Measurements from ENCODE around the gene ZNF283. TPM values are rescaled to one million over a fixed set of nuclear protein-coding genes. Genes with fewer than 3 reads are reported as not detected.
A peak's percentile ranks its signal among the peaks of the same experiment; 100 is the strongest.
"Not testable (repeated sequence)": the region's sequence is repeated elsewhere in the genome, so short reads cannot be mapped to it uniquely, and the experiment has no call there.

The ZNF283 gene
- polyA plus RNA-seq, 3 donors = 0.80 to 2.5 (median 2.0) TPM

DNA sequence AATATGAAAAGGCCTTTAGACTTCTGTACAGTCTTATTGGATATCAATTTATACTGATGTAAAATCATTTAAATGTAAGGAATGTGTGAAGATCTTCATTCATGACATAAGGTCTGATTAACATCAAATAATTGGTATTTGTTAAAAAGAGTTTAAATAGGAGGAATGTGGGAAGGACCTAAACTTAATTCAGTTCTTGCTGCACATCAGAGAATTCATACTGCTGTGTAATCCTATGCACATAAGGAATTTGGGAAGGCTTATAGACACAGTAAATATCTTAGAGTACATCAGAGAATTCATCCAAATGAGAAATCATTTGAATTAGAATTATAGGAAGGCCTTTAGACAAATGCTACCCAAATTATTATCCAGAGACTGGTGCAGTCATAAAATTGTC, 21.7 kb downstream of the ZNF283 start:
- Histone ChIP-seq H4K20me1 (ENCODE audit: insufficient read depth, low read length) (no peaks in the 10 kb centered on the region), H3K4me2 (replicated peaks; ENCODE audit: extremely low read depth, low read length, poor library complexity, severe bottlenecking) (no peak overlapping the region), H3K4me3 (replicated peaks in 1 of 3; ENCODE audit: low read depth in 2 of 3, low read length in 3 of 3) (peak overlapping the region in 1 of 3 experiments; percentile 47), H3K79me2 (ENCODE audit: insufficient read depth, low read length) (no peaks in the 10 kb centered on the region), H3K36me3 (replicated peaks in 1 of 2; ENCODE audit: control insufficient read depth in 1 of 2, insufficient read depth in 2 of 2, low read length in 2 of 2) (peaks cover 0 to 41% of the 10 kb centered on the region in 2 donors), H2AFZ (ENCODE audit: insufficient read depth, low read depth, low read length, poor library complexity, severe bottlenecking) (no peak overlapping the region), H3K9me3 (replicated peaks in 1 of 2; ENCODE audit: control insufficient read depth in 1 of 2, insufficient read depth in 1 of 2, low read length in 2 of 2) (peaks cover 30 to 97% of the 10 kb centered on the region in 2 donors), H3K9ac (ENCODE audit: insufficient read depth, low read length, poor library complexity, severe bottlenecking) (no peak overlapping the region), H3K27ac (ENCODE audit: low read depth in 1 of 2, low read length in 2 of 2) (no peak overlapping the region), H3K27me3 (ENCODE audit: control insufficient read depth in 2 of 2, insufficient read depth in 2 of 2, low read length in 2 of 2) (no peaks in the 10 kb centered on the region), H3K4me1 (ENCODE audit: control insufficient read depth in 1 of 2, insufficient read depth in 2 of 2, low read length in 2 of 2) (no peaks in the 10 kb centered on the region)
- intact Hi-C loops (cut with micrococcal nuclease) = no loop called here
- Mint-ChIP-seq H3K4me3 (no peak overlapping the region), H3K36me3 (peaks cover 23 to 29% of the 10 kb centered on the region in 2 donors), H3K9me3 (peaks cover 32 to 84% (median 76%) of the 10 kb centered on the region in 7 donors), H3K4me1 (no peaks in the 10 kb centered on the region), H3K27me3 (ENCODE audit: low read depth in 3 of 3) (no peaks in the 10 kb centered on the region), H3K27ac (no peak overlapping the region)
- TF ChIP-seq, protein P1, sequence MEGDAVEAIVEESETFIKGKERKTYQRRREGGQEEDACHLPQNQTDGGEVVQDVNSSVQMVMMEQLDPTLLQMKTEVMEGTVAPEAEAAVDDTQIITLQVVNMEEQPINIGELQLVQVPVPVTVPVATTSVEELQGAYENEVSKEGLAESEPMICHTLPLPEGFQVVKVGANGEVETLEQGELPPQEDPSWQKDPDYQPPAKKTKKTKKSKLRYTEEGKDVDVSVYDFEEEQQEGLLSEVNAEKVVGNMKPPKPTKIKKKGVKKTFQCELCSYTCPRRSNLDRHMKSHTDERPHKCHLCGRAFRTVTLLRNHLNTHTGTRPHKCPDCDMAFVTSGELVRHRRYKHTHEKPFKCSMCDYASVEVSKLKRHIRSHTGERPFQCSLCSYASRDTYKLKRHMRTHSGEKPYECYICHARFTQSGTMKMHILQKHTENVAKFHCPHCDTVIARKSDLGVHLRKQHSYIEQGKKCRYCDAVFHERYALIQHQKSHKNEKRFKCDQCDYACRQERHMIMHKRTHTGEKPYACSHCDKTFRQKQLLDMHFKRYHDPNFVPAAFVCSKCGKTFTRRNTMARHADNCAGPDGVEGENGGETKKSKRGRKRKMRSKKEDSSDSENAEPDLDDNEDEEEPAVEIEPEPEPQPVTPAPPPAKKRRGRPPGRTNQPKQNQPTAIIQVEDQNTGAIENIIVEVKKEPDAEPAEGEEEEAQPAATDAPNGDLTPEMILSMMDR (IDR thresholded peaks at IDR 0.05) = no peak
- DNase-seq = no peak

DNA sequence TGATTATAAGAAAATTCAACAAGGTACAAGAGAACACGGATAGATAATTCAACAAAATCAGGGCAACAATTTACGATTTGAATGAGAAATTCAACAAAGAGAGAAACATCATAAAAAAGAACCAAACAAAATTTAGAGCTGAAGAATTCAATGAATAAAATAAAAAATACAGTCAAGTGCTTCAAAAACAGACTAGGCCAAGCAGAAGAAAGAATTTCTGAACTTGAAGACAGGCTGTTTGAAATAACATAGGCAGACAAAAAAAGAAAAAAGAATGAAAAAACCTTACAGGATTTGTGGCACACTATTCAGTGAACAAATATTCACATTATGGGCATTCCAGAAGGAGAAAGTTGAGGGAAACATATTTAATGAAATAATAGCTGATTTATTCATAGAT, 31.1 kb downstream of the ZNF283 start:
- Histone ChIP-seq H3K36me3 (replicated peaks in 1 of 2; ENCODE audit: control insufficient read depth in 1 of 2, insufficient read depth in 2 of 2, low read length in 2 of 2) (no peaks in the 10 kb centered on the region), H3K9ac (ENCODE audit: insufficient read depth, low read length, poor library complexity, severe bottlenecking) (no peak overlapping the region), H3K27ac (ENCODE audit: low read depth in 1 of 2, low read length in 2 of 2) (no peak overlapping the region), H3K79me2 (ENCODE audit: insufficient read depth, low read length) (no peaks in the 10 kb centered on the region), H3K4me2 (replicated peaks; ENCODE audit: extremely low read depth, low read length, poor library complexity, severe bottlenecking) (no peak overlapping the region), H3K9me3 (replicated peaks in 1 of 2; ENCODE audit: control insufficient read depth in 1 of 2, insufficient read depth in 1 of 2, low read length in 2 of 2) (peaks cover 39 to 95% of the 10 kb centered on the region in 2 donors), H4K20me1 (ENCODE audit: insufficient read depth, low read length) (no peaks in the 10 kb centered on the region), H3K4me1 (ENCODE audit: control insufficient read depth in 1 of 2, insufficient read depth in 2 of 2, low read length in 2 of 2) (no peaks in the 10 kb centered on the region), H3K4me3 (replicated peaks in 1 of 3; ENCODE audit: low read depth in 2 of 3, low read length in 3 of 3) (no peak overlapping the region), H3K27me3 (ENCODE audit: control insufficient read depth in 2 of 2, insufficient read depth in 2 of 2, low read length in 2 of 2) (no peaks in the 10 kb centered on the region), H2AFZ (ENCODE audit: insufficient read depth, low read depth, low read length, poor library complexity, severe bottlenecking) (no peak overlapping the region)
- Mint-ChIP-seq H3K27me3 (ENCODE audit: low read depth in 3 of 3) (peaks cover 0 to 2% (median 0%) of the 10 kb centered on the region in 3 donors), H3K36me3 (no peaks in the 10 kb centered on the region), H3K9me3 (peaks cover 28 to 78% (median 70%) of the 10 kb centered on the region in 7 donors), H3K4me1 (no peaks in the 10 kb centered on the region), H3K27ac (no peak overlapping the region), H3K4me3 (no peak overlapping the region)
- DNase-seq = no peak
- TF ChIP-seq, protein P1 (IDR thresholded peaks at IDR 0.05) = no peak
- no CpG with 5 or more reads among the region's 2 CpGs for WGBS (ENCODE audit: insufficient coverage)
- intact Hi-C loops (cut with micrococcal nuclease) = no loop called here

DNA sequence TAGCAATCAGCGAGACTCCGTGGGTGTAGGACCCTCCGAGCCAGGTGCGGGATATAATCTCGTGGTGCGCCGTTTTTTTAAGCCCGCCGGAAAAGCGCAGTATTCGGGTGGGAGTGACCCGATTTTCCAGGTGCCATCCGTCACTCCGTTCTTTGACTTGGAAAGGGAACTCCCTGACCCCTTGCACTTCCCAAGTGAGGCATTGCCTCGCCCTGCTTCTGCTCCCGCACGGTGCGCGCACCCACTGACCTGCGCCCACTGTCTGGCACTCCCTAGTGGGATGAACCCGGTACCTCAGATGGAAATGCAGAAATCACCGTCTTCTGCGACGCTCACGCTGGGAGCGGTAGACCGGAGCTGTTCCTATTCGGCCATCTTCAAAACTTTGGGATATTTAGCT, 39.8 kb downstream of the ZNF283 start:
- DNase-seq; intact Hi-C loops (cut with micrococcal nuclease); H4K20me1 ChIP-seq (ENCODE audit: insufficient read depth, low read length); H3K4me3 ChIP-seq (replicated peaks in 1 of 3; ENCODE audit: low read depth in 2 of 3, low read length in 3 of 3); H3K79me2 ChIP-seq (ENCODE audit: insufficient read depth, low read length); H2AFZ ChIP-seq (ENCODE audit: insufficient read depth, low read depth, low read length, poor library complexity, severe bottlenecking); H3K27ac ChIP-seq (ENCODE audit: low read depth in 1 of 2, low read length in 2 of 2); H3K27ac Mint-ChIP-seq; H3K36me3 Mint-ChIP-seq; H3K4me1 ChIP-seq (ENCODE audit: control insufficient read depth in 1 of 2, insufficient read depth in 2 of 2, low read length in 2 of 2); H3K27me3 ChIP-seq (ENCODE audit: control insufficient read depth in 2 of 2, insufficient read depth in 2 of 2, low read length in 2 of 2); H3K27me3 Mint-ChIP-seq (ENCODE audit: low read depth in 3 of 3); H3K4me3 Mint-ChIP-seq; H3K9ac ChIP-seq (ENCODE audit: insufficient read depth, low read length, poor library complexity, severe bottlenecking); H3K36me3 ChIP-seq (replicated peaks in 1 of 2; ENCODE audit: control insufficient read depth in 1 of 2, insufficient read depth in 2 of 2, low read length in 2 of 2); H3K4me1 Mint-ChIP-seq; H3K4me2 ChIP-seq (replicated peaks; ENCODE audit: extremely low read depth, low read length, poor library complexity, severe bottlenecking): not testable (repeated sequence)
- H3K9me3 ChIP-seq (replicated peaks in 1 of 2; ENCODE audit: control insufficient read depth in 1 of 2, insufficient read depth in 1 of 2, low read length in 2 of 2) = peaks cover 30 to 71% of the 10 kb centered on the region in 2 donors
- WGBS (ENCODE audit: insufficient coverage) = 94% methylated on average over 20 of the region's 28 CpGs
- peaks cover 19 to 56% (median 52%) of the 10 kb centered on the region in 7 donors for H3K9me3 Mint-ChIP-seq
